NB4 (cell line): Measurements from ENCODE around the gene CLASRP.

ENCODE experiments used
- CTCF ChIP-seq: IDR thresholded peaks from one replicate; pipeline ENCODE4 v1.5.1; 2012; ENCODE audit warnings: low read depth, low read length
- MAX ChIP-seq: IDR thresholded peaks from 2 replicates; pipeline ENCODE4 v1.6.1; 2011; ENCODE audit warnings: low read depth, low read length
- MYC ChIP-seq: IDR thresholded peaks from 2 replicates; pipeline ENCODE4 v1.6.1; 2011; ENCODE audit warnings: low read depth, low read length
- POLR2A ChIP-seq: IDR thresholded peaks from 2 replicates; pipeline ENCODE4 v1.6.1; 2011; ENCODE audit warnings: mild to moderate bottlenecking; ENCODE audit not compliant: insufficient read length; ENCODE audit errors: extremely low read depth

- TF ChIP-seq POLR2A, result peak; percentile 80
- no peak for TF ChIP-seq CTCF
- TF ChIP-seq MYC, result peak; percentile 61
- peak; percentile 42 for TF ChIP-seq MAX
Measured at GRCh38 chr19:45038931-45039893, at the start of gene CLASRP.
